T1000 (cell line): ENCODE data around the gene C1orf210.

Experiments
- DNase-seq: peaks from one replicate; lab custom pipeline; 2025; ENCODE audit warnings: mixed read lengths; lab: John Stamatoyannopoulos, UW

Gene C1orf210

DNA sequence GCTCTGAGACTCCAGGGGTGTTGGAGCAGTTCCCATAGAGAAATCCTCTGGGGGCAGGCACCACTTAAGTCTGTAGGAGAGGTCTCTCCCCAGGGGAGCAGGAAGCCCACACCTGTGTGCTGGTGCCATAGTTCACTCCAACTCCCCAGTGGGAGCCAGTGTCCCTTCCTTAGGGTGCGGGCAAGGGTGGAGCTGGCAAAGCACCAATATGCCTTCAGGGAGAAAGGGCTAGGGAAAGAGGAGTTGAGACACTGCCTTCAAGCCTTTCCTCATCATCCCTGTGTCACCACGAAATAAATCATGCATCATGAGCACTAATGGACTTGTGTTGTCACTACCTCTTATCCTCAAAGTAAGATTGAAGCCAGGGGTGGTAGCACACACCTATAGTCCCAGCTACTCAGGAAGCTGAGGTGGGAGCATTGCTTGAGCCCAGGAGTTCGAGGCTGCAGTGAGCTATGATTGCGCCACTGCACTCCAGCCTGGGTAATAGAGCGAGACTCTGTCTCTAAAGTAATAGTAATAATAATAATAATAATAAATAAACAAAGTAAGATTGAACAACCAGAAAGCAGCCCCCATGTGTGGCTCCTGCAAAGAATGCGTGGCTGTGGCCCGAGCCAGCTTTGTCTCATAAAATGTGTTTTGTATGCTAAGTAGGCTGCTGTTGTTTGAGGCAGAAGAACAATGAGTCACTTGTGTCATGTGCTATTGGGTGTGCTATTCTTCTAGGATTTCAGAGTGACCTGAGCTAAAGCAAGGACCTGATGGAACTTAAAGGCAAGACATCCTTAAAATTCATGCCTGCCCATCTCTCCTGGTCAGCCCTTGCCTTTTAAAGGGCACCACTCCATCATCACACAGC, 8.7 kb upstream of the C1orf210 start:
- no peak for DNase-seq

DNA sequence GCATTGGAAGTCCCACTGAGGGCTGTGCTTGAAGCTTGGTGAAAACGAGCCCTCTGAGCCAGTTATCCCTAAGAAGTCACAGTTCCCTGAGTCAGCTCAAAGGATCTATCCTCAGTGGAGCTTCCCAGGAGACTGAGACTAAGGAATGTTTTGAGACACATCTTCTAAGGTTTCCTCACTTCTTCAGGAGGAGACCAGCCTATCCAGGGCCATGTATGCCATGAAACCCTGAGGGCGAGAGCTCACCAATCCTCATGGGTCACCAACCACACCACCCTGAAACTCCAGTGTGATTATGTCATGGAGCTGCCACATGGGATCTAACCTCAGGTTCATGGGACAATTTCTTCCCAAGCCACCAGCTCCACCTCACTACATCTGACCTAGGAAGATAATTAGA, 7.8 kb upstream of the C1orf210 start:
- no peak for DNase-seq

DNA sequence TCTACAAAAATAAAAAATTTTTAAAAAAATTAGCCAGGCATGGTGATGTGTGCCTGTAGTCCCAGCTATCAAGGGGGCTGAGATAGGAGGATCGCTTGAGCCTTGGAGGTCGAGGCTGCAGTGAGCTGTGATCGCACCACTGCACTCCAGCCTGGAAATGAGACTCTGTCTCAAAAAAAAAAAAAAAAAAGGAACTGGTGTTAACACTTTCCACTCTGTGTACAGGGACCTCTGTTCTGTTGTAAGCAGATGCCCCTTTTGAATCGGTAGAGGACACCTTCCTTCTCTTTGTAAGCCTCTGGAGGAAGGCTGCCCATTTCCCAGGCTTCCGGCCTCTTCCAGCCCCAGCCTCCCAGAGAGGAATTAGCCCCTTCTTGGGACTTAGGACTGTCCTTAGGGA, 7.3 kb upstream of the C1orf210 start:
- DNase-seq: no peak

DNA sequence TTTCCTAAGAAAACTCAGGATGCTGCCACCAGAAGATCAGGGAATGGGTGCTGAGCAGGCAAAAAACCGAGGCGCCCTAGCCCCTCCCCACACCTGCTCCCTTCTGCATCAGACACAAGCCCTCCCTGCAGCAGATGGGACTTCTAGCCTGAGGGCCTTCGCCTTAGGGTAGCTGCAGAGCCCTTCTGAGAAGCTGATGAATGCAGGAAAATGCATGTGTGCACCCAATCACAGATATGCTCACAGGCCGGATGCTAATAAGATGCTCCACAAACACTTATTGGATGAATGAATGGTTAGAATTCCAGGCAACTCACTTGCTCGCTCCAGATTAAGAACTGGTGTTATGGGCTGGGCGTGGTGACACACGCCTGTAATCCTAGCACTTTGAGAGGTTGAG, 6.8 kb upstream of the C1orf210 start:
- DNase-seq: no peak

DNA sequence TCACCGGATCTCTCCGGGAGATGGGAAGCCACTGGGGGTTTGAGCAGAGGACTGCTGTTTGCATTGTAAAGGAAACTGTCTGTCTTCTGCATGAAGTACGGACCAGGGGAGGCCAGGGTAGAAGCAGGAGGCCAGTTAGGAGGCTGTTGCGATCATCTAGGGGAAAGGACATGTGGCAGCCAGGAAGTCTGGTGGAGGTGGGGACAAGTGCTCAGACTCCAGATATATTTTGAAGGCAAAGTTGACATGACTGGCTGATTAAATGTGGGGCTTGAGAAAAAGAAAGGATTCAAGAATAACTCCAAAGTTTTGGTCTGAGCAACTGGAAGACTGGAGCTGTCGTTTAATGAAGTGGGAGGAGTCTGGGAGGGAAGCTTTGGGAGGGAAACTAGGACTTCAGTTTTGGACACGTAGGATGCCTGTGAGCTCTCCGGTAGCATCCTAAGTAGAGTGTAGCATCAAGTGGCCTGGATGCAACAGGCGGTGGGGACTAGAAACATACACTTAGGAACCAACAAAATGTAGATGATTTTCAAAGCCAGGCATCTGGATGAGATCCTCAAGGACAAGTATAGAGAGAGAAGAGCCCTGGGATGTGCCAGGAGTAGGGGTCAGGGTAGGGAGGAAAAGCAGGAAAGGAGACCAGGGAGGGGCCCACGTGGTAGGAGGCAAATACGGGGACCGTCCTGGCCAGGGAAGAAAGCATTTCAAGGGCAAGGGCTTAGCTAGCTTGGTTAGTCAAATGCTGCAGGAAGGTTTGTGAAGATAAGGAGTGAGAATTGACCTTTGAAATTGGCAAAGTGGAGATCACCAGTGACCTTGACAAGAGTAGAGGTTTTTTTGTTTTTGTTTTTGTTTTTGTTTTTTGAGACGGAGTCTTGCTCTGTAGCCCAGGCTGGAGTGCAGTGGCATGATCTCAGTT, 3.7 kb upstream of the C1orf210 start:
- DNase-seq: no peak

DNA sequence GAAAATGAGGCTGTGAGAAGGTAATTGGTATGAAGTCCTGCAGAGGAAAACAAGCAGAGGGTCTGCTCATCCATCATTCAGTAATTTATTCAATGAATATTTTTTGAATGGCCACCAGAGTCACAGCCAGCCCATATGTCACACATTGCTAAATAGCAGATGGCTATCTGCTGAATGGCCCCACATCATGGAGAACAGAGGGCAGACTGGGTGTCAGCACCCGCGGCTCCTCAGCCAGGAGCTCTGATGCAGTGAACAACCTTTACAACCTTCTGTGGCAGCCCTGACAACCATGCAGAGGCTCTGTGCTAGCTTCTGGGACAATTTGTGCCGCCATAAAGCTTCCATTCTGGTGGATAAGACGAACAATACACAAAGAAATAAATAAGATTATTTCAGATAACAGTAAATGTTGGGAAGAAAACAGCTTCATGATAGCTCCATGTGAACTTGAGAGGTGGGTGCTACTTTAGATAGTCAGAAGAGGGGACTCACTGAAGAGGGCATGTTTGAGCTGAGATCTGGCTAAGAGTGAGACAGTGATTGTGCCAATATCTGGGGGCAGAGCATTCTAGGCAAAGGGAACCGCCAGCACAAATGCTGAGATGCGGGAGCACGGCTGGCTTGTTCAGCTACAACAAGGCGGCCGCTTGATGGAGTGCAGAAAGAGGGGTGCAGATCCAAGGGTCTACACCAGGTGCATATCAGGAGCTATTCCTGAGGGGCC, 2.8 kb upstream of the C1orf210 start:
- no peak for DNase-seq

DNA sequence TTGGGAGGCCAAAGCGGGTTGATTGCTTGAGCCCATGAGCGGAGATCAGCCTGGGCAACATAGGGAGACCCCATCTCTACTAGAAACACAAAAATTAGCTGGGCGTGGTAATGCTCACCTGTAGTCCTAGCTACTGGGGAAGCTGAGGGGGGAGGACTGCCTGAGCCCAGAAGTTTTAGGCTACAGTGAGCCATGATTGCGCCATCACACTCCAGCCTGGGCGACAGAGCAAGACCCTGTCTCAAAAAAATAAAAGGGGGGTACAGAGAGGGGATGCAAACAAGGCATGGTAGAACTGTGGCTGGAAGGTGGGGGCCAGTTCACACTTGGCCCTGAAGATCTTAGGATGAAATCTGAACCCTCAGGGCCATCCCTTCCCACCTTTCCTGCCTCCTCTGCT, 1.2 kb upstream of the C1orf210 start:
- no peak for DNase-seq

DNA sequence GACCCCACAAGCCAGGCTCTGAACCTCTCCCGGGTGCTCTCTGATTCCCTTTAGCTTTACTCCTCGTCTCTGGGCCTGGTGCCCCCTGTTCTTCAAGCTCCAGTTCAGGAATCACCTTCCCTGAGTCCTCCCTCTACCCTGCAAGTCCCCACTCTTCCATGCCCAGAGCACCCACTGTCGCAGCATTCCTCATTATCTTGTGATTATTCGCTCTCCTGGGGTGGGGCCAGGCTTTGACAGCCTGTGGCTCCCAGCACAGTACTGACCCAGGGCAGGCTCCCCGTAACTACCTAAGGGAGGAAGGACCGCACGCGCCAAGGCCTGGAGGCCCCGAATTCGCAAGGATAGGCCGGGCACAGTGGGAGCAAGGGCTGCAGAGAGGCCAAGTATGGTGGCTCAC, 734 bp upstream of the C1orf210 start:
- no peak for DNase-seq

DNA sequence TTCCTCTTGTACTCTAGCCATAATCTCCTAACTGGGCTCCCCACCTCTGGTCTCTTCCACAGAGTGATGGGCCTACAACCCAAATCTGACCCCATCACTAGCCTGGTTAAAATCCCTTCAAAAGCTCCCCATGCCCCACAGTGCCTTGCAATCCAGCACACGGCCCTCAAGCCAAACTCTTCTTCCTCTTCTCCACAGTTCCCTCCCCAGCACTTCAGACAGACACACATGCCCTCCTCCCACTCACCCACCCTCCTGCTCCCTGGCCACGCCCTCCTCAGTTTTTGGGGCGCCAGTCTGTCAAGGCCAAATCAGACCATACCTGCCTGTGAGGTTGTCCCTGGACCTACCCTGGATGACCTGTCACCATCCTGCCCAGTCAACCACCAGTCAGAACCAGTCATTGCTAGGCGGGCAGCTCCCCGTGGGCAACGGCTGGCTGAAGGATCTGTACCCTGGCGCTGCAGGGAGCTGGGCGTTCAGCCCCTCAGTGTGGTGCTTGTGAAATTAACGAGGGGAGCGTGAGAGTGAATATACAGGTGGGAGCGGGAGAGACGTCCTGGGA, 753 bp downstream of the C1orf210 start:
- no peak for DNase-seq

DNA sequence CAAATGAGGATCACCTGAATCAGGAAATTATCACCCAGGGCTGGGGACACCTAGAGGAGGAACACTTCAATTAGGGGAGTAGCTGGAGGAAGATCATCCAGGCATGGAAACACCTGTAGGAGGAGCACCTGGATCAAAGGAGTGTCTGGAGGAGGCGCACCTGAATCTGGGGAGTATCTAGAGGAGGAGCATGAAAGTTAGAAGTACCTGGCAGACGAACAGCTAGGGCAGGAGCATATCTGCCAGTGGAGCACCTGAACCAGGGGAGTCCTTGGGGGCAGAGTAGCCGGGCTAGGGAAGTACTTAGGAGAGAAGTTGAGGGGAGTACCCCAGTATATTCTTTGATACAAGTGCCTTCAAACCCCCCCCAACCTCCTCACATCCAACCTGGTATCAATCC, 1.3 kb downstream of the C1orf210 start:
- DNase-seq: no peak

DNA sequence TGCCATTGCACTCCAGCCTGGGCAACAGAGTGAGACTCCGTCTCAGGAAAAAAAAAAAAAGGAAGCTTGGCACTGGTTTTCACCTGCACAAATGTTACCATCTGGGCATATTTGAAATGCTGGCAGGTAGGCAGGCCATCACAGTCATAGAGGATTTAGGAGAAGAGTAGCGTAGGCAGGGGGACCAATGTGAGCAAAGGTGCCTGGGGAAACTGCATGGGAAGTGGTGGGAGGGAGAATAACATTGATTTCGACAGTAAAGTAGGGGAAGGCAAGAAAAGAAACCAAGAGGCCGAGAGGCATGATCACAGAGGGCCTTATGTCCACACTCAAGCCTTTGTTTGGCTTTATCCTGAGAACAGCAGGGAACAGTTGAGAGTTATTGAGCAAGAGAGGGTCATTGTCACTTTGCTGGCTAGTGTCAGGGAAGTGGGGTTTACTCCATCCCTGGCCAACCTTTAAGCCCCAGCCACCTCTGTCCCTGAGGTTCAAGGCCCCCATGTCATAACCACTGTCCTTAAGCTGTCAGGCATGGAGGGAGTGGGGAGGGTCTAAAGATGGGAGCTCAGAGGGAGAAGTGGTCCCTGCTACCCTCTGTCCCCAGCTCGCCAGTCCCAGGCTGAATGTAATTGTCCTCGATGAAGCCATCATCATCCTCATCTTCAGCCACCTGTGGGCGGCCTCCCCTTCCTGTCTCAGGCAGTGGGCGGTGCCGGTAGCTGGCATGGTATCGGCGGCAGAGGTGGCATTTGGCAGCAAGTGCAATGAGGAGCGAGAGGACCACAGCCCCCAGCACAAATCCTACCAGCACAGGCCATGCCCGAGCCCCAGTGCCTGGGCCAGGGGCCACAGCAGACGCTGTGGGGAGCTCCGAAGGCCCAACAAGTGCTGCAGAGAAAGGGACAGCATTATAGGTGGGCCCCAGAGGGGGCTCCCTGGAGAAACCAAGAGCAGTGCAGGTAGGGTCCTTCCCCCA, 2.9 kb downstream of the C1orf210 start:
- no peak for DNase-seq

DNA sequence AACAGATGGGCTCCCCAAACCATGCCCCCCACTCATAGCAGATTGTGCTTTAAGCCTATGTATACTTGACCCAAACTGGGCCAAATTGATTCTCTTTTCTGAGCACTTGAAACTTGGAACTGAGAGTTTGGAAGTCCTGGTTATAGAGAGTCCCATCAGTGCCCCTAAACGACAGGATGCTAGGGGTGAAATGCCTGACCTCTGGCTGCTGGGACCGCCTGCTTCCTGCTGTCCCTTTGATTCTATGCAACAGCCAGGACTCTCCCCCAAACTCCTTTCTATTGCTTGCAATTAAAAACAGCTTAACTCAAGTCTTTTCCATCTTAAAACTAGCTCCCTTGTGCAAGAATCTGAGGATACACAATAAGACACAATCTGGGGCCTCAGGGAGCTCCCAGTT, 4.7 kb downstream of the C1orf210 start:
- DNase-seq: no peak

DNA sequence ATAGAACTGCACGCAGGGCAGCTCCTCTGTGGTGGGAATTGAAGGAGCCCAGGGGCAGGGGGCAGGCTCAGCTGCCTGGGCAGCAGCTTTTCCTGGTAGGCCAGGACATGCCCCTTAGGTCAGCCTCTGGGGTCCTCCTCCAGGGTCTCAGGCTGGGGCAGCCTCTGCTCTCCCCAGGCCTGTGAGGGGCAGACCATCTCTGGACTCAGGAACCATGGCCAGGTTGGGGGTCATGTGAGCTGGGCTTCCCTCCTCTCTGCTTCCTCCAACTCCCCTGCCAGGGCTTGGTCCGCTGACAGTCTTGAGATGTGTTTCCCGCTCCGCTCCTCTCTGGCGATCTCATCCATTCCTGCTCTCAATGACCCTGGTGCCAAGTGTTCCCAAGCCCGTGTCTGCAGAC, 5.7 kb downstream of the C1orf210 start:
- no peak for DNase-seq

DNA sequence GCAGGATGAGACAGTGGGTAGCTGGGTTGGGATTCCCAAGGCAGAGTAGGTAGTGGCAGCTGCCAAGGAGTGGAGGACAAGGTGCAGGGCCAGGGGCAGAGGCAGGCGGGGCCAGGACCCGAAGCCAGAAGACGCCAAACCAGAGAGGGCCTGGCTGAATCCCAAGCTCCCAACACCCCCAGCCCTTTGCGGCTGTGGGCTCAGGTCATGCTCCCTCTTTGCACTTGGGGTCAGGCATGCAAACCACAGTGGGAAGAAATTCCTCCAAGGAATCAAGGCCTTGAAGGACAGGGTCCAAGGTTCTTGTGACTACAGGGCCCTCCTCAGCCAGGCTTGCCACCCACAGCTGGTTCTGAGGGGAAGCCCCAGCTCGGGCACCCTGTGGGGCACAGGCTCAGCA, 6.2 kb downstream of the C1orf210 start:
- no peak for DNase-seq

DNA sequence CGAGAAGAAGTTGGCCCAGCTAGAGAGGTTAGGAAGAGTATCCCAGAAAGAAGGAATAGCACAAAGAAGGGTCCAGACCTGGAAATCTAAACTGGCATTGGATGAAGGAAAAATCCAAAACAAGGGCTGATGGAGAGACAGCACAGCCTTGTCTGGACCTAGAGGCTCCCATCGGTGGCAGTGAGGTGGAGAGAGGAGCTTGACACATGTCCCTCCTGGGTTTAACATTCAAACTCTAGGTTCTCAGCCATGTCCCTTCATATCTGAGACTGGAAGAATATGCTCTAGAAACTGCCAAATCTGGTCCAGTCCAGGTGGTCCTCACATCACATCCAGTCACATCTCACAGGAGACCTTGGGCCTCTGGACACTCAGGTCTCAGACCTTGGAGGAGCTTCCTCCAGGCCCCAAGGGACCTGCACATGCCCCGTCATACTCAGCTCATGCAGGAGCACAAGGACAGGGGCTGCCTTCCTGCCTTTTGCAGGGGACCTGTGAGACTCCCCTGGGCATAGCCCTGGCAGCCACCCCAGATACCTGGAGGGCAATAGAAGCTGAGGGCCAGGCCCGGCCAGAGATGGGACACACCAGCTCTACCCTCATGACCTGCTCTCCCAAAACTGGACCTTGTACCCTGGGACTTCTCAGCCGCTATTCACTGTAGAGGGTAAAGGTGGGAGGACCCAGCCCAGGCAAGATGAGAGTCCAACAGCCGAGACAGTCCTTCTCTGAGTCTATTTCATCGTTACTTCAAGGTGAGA, 8.1 kb downstream of the C1orf210 start:
- DNase-seq: no peak

DNA sequence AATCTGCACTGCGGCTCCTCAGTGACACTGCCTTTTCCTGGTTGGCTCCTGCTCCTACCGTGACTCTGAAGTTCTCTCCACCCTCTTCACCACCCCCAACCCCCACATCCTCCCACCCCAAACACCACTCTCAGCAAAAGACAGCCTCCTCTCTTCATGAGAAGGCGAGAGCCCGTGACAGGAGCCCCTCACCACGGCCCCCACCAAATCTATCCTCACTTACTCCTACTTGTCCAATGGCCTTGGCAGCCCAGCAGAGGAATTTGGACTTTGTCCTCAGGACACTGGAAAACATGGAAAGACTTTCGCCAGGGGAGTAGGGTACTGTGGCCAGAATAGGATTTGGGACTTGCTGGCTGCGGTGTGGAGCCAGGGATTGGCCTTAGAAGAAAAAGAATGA, 8.7 kb downstream of the C1orf210 start:
- DNase-seq: no peak

DNA sequence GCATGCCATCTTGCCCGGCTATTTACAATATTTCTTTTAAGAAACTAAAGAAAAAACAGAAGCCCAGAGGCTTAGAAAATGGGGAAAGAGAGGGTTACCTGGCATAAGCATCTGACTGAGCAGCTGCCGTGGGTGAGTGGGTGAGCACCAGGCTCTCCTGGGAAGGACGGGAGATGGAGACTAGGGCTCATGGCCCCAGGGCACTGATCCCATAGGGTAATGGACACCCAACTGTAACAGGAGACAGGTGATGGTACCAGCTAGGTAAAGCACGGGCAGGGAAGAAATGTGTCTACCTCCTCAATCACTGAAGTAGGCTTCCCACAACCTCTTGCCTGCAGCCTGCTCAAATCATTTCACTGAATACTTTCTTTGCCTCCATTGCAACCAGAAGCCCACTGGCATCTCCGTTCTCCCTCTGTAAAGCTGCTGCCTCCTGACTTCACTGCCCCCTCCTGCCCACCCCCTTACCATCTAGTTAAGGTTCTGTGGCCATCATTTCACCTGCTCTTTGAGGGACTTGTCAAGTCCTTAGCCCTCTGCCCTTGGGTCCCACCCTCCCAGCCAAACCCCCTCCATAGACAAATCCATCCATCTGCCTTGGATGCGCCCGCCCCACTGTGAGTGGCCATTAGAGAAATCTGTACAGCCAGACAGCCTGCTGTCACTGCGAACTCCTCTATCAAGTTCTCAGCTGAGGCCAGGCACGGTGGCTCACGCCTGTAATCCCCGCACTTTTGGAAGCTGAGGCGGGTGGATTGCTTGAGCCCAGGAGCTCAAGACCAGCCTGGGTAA, 9.4 kb downstream of the C1orf210 start:
- no peak for DNase-seq

DNA sequence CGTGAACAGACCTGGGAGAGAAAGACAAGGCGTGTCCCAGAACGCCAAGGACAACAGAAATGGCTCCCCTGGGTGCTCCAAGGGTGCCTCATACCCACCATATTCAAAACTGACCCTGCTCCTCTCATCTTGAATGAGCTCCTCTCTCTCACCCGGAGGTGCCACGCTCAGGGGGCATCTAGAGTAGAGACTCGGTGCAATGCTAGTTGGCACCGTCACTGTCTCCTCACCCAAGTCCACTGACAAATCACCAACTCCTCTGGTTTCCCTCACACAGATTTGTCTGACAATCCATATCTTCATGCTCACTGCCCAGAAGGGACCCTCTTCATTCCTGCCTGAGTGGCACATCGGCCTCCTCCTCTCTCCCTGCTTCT, 10.6 kb downstream of the C1orf210 start:
- no peak for DNase-seq

DNA sequence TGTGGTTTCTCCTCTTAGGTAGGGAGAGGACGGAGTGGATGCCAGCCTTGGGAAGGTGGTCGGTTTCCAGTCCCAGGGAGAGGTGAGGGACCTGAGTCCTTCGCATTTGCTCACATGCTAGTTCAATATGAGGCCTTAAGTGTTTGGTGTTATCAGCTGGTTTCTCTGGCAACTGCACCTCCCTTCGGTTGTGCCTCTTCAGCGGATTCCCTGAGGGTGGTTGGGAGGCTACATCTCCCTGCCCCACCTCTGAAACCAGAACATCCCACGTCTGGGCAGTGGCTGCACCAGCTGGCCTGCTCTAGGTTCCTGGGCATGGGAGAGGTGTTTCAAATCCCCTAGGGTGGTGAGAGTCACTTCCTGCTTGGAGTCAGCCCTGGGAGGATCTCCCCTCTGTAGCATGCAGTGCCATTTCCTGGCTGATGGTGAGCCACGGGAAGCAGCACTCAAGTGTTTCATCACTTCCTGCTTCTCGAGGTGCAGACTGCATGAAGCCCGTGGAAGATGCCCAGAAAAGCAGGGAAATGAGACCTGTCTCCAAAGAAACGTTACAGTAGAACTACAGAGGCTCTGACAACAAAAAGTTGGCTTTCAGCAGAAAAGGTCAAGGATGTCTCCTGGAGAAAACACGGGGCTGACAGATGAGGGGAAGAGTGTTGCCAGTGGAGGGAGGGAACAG, 11.1 kb downstream of the C1orf210 start:
- DNase-seq: no peak
